Cerebellar nuclear complex (tissue), 1 donor: ENCODE measurements around the gene TACC3.

Experiments
- DNase-seq, 2 experiments: peaks; one replicate each; lab custom pipeline; 2025; lab: John Stamatoyannopoulos, UW

TACC3 gene

GRCh38 chr4:1793940-1794808 lies 72.9 kb downstream of the TACC3 start:
- DNase-seq, result no peak
